ENCODE data around the gene CYP21A2.
"Not testable (repeated sequence)": the region's sequence is repeated elsewhere in the genome, so short reads cannot be mapped to it uniquely, and the experiment has no call there.

Gene CYP21A2

GRCh38 chr6:32039321-32040274, 1.4 kb downstream of the CYP21A2 start:
- not testable (repeated sequence) for H3K9me3 ChIP-seq (replicated peaks in 1 of 2; ENCODE audit: control insufficient read depth in 2 of 2, insufficient read depth in 1 of 2, low read depth in 1 of 2, low read length in 2 of 2); H2BK12ac ChIP-seq (ENCODE audit: low read length); H4K8ac ChIP-seq (ENCODE audit: low read depth, low read length); H3K4me1 ChIP-seq (ENCODE audit: control insufficient read depth in 2 of 2, insufficient read depth in 1 of 2, low read depth in 1 of 2, low read length in 2 of 2); H3K23ac ChIP-seq (ENCODE audit: low read depth, low read length, poor library complexity); H4K91ac ChIP-seq (ENCODE audit: low read depth, low read length, poor library complexity); H3K4ac ChIP-seq (ENCODE audit: low read length); H3K4me3 ChIP-seq (ENCODE audit: low read length in 2 of 2); H2BK15ac ChIP-seq (ENCODE audit: low read length); H3K79me1 ChIP-seq (ENCODE audit: low read depth, low read length); H3K27ac ChIP-seq (replicated peaks; ENCODE audit: low read length); H2AK5ac ChIP-seq (ENCODE audit: low read depth, low read length); DNase-seq (ENCODE audit: low spot score); H2BK5ac ChIP-seq (ENCODE audit: low read length); H3K4me2 ChIP-seq (ENCODE audit: insufficient read depth, low read length, poor library complexity, severe bottlenecking); H2BK120ac ChIP-seq (ENCODE audit: low read depth, low read length); H3K18ac ChIP-seq (ENCODE audit: low read length); H3K9ac ChIP-seq (ENCODE audit: low read depth, low read length, poor library complexity); H3K36me3 ChIP-seq (replicated peaks in 1 of 2; ENCODE audit: control insufficient read depth in 2 of 2, insufficient read depth in 2 of 2, low read length in 2 of 2); H3K14ac ChIP-seq (ENCODE audit: low read length); H2AFZ ChIP-seq (ENCODE audit: low read length); H3K27me3 ChIP-seq (ENCODE audit: control insufficient read depth in 3 of 3, insufficient read depth in 3 of 3, low read depth in 1 of 3, low read length in 3 of 3)
- WGBS, 2 donors (ENCODE audit: extremely low coverage in 2 of 2, insufficient read length in 2 of 2, insufficient replicate concordance in 1 of 2) = no CpG with 5 or more reads among the region's 24 CpGs

GRCh38 chr6:32040299-32041049, 2.3 kb downstream of the CYP21A2 start:
- WGBS, 2 donors (ENCODE audit: extremely low coverage in 2 of 2, insufficient read length in 2 of 2, insufficient replicate concordance in 1 of 2) = no CpG with 5 or more reads among the region's 43 CpGs
- H3K36me3 ChIP-seq (replicated peaks in 1 of 2; ENCODE audit: control insufficient read depth in 2 of 2, insufficient read depth in 2 of 2, low read length in 2 of 2) = not testable (repeated sequence)

GRCh38 chr6:32041050-32041321, 2.8 kb downstream of the CYP21A2 start:
- not testable (repeated sequence) for H2AFZ ChIP-seq (ENCODE audit: low read length); H3K9me3 ChIP-seq (replicated peaks in 1 of 2; ENCODE audit: control insufficient read depth in 2 of 2, insufficient read depth in 1 of 2, low read depth in 1 of 2, low read length in 2 of 2); H3K18ac ChIP-seq (ENCODE audit: low read length); H3K79me1 ChIP-seq (ENCODE audit: low read depth, low read length); H3K14ac ChIP-seq (ENCODE audit: low read length); H4K91ac ChIP-seq (ENCODE audit: low read depth, low read length, poor library complexity); H2BK5ac ChIP-seq (ENCODE audit: low read length); H2BK12ac ChIP-seq (ENCODE audit: low read length); H3K27ac ChIP-seq (replicated peaks; ENCODE audit: low read length); H4K8ac ChIP-seq (ENCODE audit: low read depth, low read length); H2BK120ac ChIP-seq (ENCODE audit: low read depth, low read length); H3K4ac ChIP-seq (ENCODE audit: low read length); H3K4me2 ChIP-seq (ENCODE audit: insufficient read depth, low read length, poor library complexity, severe bottlenecking); H2AK5ac ChIP-seq (ENCODE audit: low read depth, low read length); DNase-seq (ENCODE audit: low spot score); H3K27me3 ChIP-seq (ENCODE audit: control insufficient read depth in 3 of 3, insufficient read depth in 3 of 3, low read depth in 1 of 3, low read length in 3 of 3); H3K23ac ChIP-seq (ENCODE audit: low read depth, low read length, poor library complexity); H3K9ac ChIP-seq (ENCODE audit: low read depth, low read length, poor library complexity); H2BK15ac ChIP-seq (ENCODE audit: low read length); H3K4me1 ChIP-seq (ENCODE audit: control insufficient read depth in 2 of 2, insufficient read depth in 1 of 2, low read depth in 1 of 2, low read length in 2 of 2); H3K4me3 ChIP-seq (ENCODE audit: low read length in 2 of 2); H3K36me3 ChIP-seq (replicated peaks in 1 of 2; ENCODE audit: control insufficient read depth in 2 of 2, insufficient read depth in 2 of 2, low read length in 2 of 2)
- WGBS, 2 donors (ENCODE audit: extremely low coverage in 2 of 2, insufficient read length in 2 of 2, insufficient replicate concordance in 1 of 2) = no CpG with 5 or more reads among the region's 13 CpGs

More at GRCh38 chr6:32040299-32041049, 2.3 kb downstream of the CYP21A2 start:
- not testable (repeated sequence) for H3K27ac ChIP-seq (replicated peaks; ENCODE audit: low read length); H3K9me3 ChIP-seq (replicated peaks in 1 of 2; ENCODE audit: control insufficient read depth in 2 of 2, insufficient read depth in 1 of 2, low read depth in 1 of 2, low read length in 2 of 2); H2BK12ac ChIP-seq (ENCODE audit: low read length); H2AFZ ChIP-seq (ENCODE audit: low read length); H2BK120ac ChIP-seq (ENCODE audit: low read depth, low read length); DNase-seq (ENCODE audit: low spot score); H3K23ac ChIP-seq (ENCODE audit: low read depth, low read length, poor library complexity); H3K79me1 ChIP-seq (ENCODE audit: low read depth, low read length); H3K27me3 ChIP-seq (ENCODE audit: control insufficient read depth in 3 of 3, insufficient read depth in 3 of 3, low read depth in 1 of 3, low read length in 3 of 3); H4K8ac ChIP-seq (ENCODE audit: low read depth, low read length); H3K4me3 ChIP-seq (ENCODE audit: low read length in 2 of 2); H2BK15ac ChIP-seq (ENCODE audit: low read length); H3K14ac ChIP-seq (ENCODE audit: low read length); H4K91ac ChIP-seq (ENCODE audit: low read depth, low read length, poor library complexity); H2BK5ac ChIP-seq (ENCODE audit: low read length); H3K4me1 ChIP-seq (ENCODE audit: control insufficient read depth in 2 of 2, insufficient read depth in 1 of 2, low read depth in 1 of 2, low read length in 2 of 2); H3K4me2 ChIP-seq (ENCODE audit: insufficient read depth, low read length, poor library complexity, severe bottlenecking); H3K18ac ChIP-seq (ENCODE audit: low read length); H3K9ac ChIP-seq (ENCODE audit: low read depth, low read length, poor library complexity); H2AK5ac ChIP-seq (ENCODE audit: low read depth, low read length); H3K4ac ChIP-seq (ENCODE audit: low read length)

DNA sequence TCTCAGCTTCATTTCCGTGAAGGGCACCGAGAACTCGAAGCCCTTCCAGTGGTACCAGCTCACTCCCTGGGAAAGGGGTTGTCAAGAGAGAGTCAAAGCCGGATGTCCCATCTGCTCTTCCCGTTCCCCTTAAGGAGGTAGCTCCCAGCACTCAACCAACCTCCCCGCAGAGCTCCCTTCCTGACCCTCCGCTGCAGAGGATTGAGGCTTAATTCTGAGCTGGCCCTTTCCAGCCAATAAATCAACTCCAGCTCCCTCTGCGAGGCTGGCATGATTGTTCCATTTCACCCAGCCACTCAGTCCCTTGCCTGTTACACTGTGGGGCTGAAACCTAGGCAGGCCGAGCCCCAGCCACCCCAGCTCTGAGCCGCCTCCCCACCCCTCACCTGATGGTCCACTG, 3.2 kb downstream of the CYP21A2 start:
- not testable (repeated sequence) for DNase-seq (ENCODE audit: low spot score); H3K18ac ChIP-seq (ENCODE audit: low read length); H3K4me2 ChIP-seq (ENCODE audit: insufficient read depth, low read length, poor library complexity, severe bottlenecking); H2AFZ ChIP-seq (ENCODE audit: low read length); H2AK5ac ChIP-seq (ENCODE audit: low read depth, low read length); H3K27me3 ChIP-seq (ENCODE audit: control insufficient read depth in 3 of 3, insufficient read depth in 3 of 3, low read depth in 1 of 3, low read length in 3 of 3); H2BK15ac ChIP-seq (ENCODE audit: low read length); H2BK5ac ChIP-seq (ENCODE audit: low read length); H3K4me1 ChIP-seq (ENCODE audit: control insufficient read depth in 2 of 2, insufficient read depth in 1 of 2, low read depth in 1 of 2, low read length in 2 of 2); H3K36me3 ChIP-seq (replicated peaks in 1 of 2; ENCODE audit: control insufficient read depth in 2 of 2, insufficient read depth in 2 of 2, low read length in 2 of 2); H3K9me3 ChIP-seq (replicated peaks in 1 of 2; ENCODE audit: control insufficient read depth in 2 of 2, insufficient read depth in 1 of 2, low read depth in 1 of 2, low read length in 2 of 2); H2BK12ac ChIP-seq (ENCODE audit: low read length); H2BK120ac ChIP-seq (ENCODE audit: low read depth, low read length); H3K23ac ChIP-seq (ENCODE audit: low read depth, low read length, poor library complexity); H4K8ac ChIP-seq (ENCODE audit: low read depth, low read length); H3K4ac ChIP-seq (ENCODE audit: low read length); H3K9ac ChIP-seq (ENCODE audit: low read depth, low read length, poor library complexity); H3K27ac ChIP-seq (replicated peaks; ENCODE audit: low read length); H3K79me1 ChIP-seq (ENCODE audit: low read depth, low read length); H3K4me3 ChIP-seq (ENCODE audit: low read length in 2 of 2); H4K91ac ChIP-seq (ENCODE audit: low read depth, low read length, poor library complexity); H3K14ac ChIP-seq (ENCODE audit: low read length)
- no CpG with 5 or more reads among the region's 10 CpGs for WGBS, 2 donors (ENCODE audit: extremely low coverage in 2 of 2, insufficient read length in 2 of 2, insufficient replicate concordance in 1 of 2)

Data from neuronal stem cell (in vitro differentiated cells).